H1 (cell line): ENCODE measurements around the gene TBC1D32. TPM values are rescaled to one million over a fixed set of nuclear protein-coding genes. Genes with fewer than 3 reads are reported as not detected.

Experiments
- CHD7 ChIP-seq: fragments of 300-600 bp; sonication (generic); IDR thresholded peaks from 2 replicates; pipeline ENCODE4 v1.7.1; 2012; ENCODE audit warnings: low read length, moderate library complexity, mild to moderate bottlenecking, inconsistent platforms; ENCODE audit not compliant: insufficient replicate concordance
- CTCF ChIP-seq, 3 experiments: IDR thresholded peaks; 1 replicate in 2 of 3; 2 replicates in 1 of 3; pipeline versions ENCODE4 v1.5.1 to v1.6.1; 2011; ENCODE audit warnings: low read length in 3 of 3, mild to moderate bottlenecking in 3 of 3, inconsistent platforms in 2 of 3, low read depth in 1 of 3, moderate library complexity in 1 of 3; ENCODE audit not compliant: insufficient read depth in 1 of 3; ENCODE audit errors: control extremely low read depth in 1 of 3
- KDM1A ChIP-seq: fragments of 200-600, 300-600 bp; sonication (generic); IDR thresholded peaks from 2 replicates; pipeline ENCODE4 v1.7.1; 2016; ENCODE audit warnings: mild to moderate bottlenecking, low read length, borderline replicate concordance
- KDM5A ChIP-seq: fragments of 200-600 bp; IDR thresholded peaks from 2 replicates; pipeline ENCODE4 v1.7.1; 2012; ENCODE audit warnings: mild to moderate bottlenecking, low read length, inconsistent platforms, mixed read lengths
- SIRT6 ChIP-seq: IDR thresholded peaks from one replicate; pipeline ENCODE4 v1.7.1; 2012; ENCODE audit warnings: low read length, inconsistent platforms
- polyA plus RNA-seq, 7 experiments: library from polyadenylated mRNA; depleted of rRNA in 3 of 7; stranded (reverse) in 5 of 7; unstranded in 2 of 7; fragments of >200 nt in 5 of 7; fragments of 200-250 nt in 2 of 7; gene quantifications; 1 replicate in 5 of 7; 2 replicates in 1 of 7; 4 replicates in 1 of 7; pipeline versions ENCODE4 v1.2.1 to v1.2.3, GENCODE V29; 2011 to 2013; ENCODE audit warnings: missing spikeins in 2 of 7, mixed read lengths in 2 of 7
- total RNA-seq: library from RNA; stranded (reverse); fragmentation: NEBNext Ultra II Directional; extraction: Animal tissue kit (Norgen Biotek cat#: 25700); gene quantifications from 2 replicates; pipeline ENCODE4 v1.2.1, GENCODE V29; 2021

Gene TBC1D32
- total and polyA plus RNA-seq, 2 of the 8 experiments (the other 6 are each of a cell fraction or from before 2014, with no cell fraction given) = 5.3 to 7.1 TPM

- TF ChIP-seq CHD7 (no peak), SIRT6 (no peak), KDM5A (no peak), KDM1A (no peak), CTCF (IDR thresholded peaks at IDR 0.05; ENCODE audit: control extremely low read depth in 1 of 3, insufficient read depth in 1 of 3, low read depth in 1 of 3, low read length in 3 of 3) (no peak)
Measured at GRCh38 chr6:121112356-121112755, 221.9 kb downstream of the TBC1D32 start (continued).
